WTC11 (cell line): ENCODE measurements around the gene TMEM86A. TPM values are rescaled to one million over a fixed set of nuclear protein-coding genes. Genes with fewer than 3 reads are reported as not detected.

ENCODE experiments used
- ATAC-seq: fragments of 200-7000 bp; cut with Tn5 transposase; 2 replicates; pipeline ENCODE4 v1.10.0; 2021; ENCODE audit warnings: mild to moderate bottlenecking, moderate library complexity
- CTCF ChIA-PET: fragments of 300-600 bp; sonication (Branson Sonifier 250); formaldehyde crosslinking; loops from one replicate; lab custom pipeline; 2021; ENCODE audit warnings: antibody characterized with exemption; lab: Charles Lee
- POLR2A ChIA-PET: fragments of 350-600 bp; sonication (Branson Sonifier 250); formaldehyde crosslinking; loops from one replicate; lab custom pipeline; 2021; ENCODE audit warnings: antibody characterized with exemption; lab: Charles Lee
- DNase-seq: peaks from one replicate; pipeline ENCODE4 v3.0.0; 2021; ENCODE audit warnings: low spot score
- H3K27ac Mint-ChIP-seq: 2 replicates; pipeline ENCODE4 v1.8.0; 2021; ENCODE audit warnings: mixed read lengths
- H3K27me3 Mint-ChIP-seq: 2 replicates; pipeline ENCODE4 v1.8.0; 2021; ENCODE audit warnings: low read depth, mild to moderate bottlenecking, moderate library complexity, mixed read lengths
- H3K36me3 Mint-ChIP-seq: 2 replicates; pipeline ENCODE4 v1.8.0; 2021; ENCODE audit warnings: mixed read lengths
- H3K4me1 Mint-ChIP-seq: 2 replicates; pipeline ENCODE4 v1.8.0; 2022; ENCODE audit warnings: mixed read lengths
- H3K4me3 Mint-ChIP-seq: 2 replicates; pipeline ENCODE4 v1.8.0; 2021; ENCODE audit warnings: mild to moderate bottlenecking, moderate library complexity, mixed read lengths
- H3K9me3 Mint-ChIP-seq: 2 replicates; pipeline ENCODE4 v1.8.0; 2021; ENCODE audit warnings: mixed read lengths
- AFF4 ChIP-seq: sonication (generic); formaldehyde crosslinking; IDR thresholded peaks from 2 replicates; pipeline ENCODE4 v1.8.1; 2023; ENCODE audit warnings: mild to moderate bottlenecking, missing genetic modification reagents, borderline replicate concordance
- ARID4B ChIP-seq: sonication (generic); formaldehyde crosslinking; IDR thresholded peaks from 2 replicates; pipeline ENCODE4 v1.8.0; 2023; ENCODE audit warnings: missing genetic modification reagents, mild to moderate bottlenecking, borderline replicate concordance
- ATF1 ChIP-seq: sonication (generic); formaldehyde crosslinking; IDR thresholded peaks from 2 replicates; pipeline ENCODE4 v1.8.1; 2023; ENCODE audit warnings: mild to moderate bottlenecking, moderate library complexity, missing genetic modification reagents
- ATF2 ChIP-seq: sonication (generic); formaldehyde crosslinking; IDR thresholded peaks from 2 replicates; pipeline ENCODE4 v1.8.1; 2022; ENCODE audit warnings: low read depth, missing genetic modification reagents, borderline replicate concordance
- CBFB ChIP-seq: sonication (generic); formaldehyde crosslinking; IDR thresholded peaks from 2 replicates; pipeline ENCODE4 v1.8.1; 2022; ENCODE audit warnings: mild to moderate bottlenecking, low read depth, missing genetic modification reagents
- JAZF1 ChIP-seq: fragments of 250-450 bp; sonication (Bioruptor Pico); IDR thresholded peaks from 2 replicates; pipeline ENCODE4 v1.9.0; 2021; ENCODE audit warnings: moderate library complexity, mild to moderate bottlenecking, inconsistent platforms
- MLX ChIP-seq: sonication (generic); formaldehyde crosslinking; IDR thresholded peaks from 2 replicates; pipeline ENCODE4 v1.8.1; 2023; ENCODE audit warnings: mild to moderate bottlenecking, missing genetic modification reagents, moderate library complexity
- NR2C2 ChIP-seq: sonication (generic); formaldehyde crosslinking; IDR thresholded peaks from 2 replicates; pipeline ENCODE4 v1.8.0; 2022; ENCODE audit warnings: mild to moderate bottlenecking, missing genetic modification reagents
- NR3C1 ChIP-seq: sonication (generic); formaldehyde crosslinking; conservative IDR thresholded peaks from 2 replicates; pipeline ENCODE4 v1.8.1; 2023; ENCODE audit warnings: low read depth, mild to moderate bottlenecking, missing genetic modification reagents
- OVOL2 ChIP-seq: fragments of 250-450 bp; sonication (Bioruptor Pico); IDR thresholded peaks from 2 replicates; pipeline ENCODE4 v1.9.0; 2021; ENCODE audit warnings: mild to moderate bottlenecking, borderline replicate concordance
- PREB ChIP-seq: sonication (generic); formaldehyde crosslinking; IDR thresholded peaks from 2 replicates; pipeline ENCODE4 v1.8.1; 2022; ENCODE audit warnings: mild to moderate bottlenecking, missing genetic modification reagents, moderate library complexity, borderline replicate concordance
- SMAD4 ChIP-seq: sonication (generic); formaldehyde crosslinking; IDR thresholded peaks from 2 replicates; pipeline ENCODE4 v1.8.0; 2022; ENCODE audit warnings: mild to moderate bottlenecking, missing genetic modification reagents
- STAT6 ChIP-seq: sonication (generic); formaldehyde crosslinking; conservative IDR thresholded peaks from 2 replicates; pipeline ENCODE4 v1.8.1; 2023; ENCODE audit warnings: mild to moderate bottlenecking, low read depth, missing genetic modification reagents, moderate library complexity
- TCF7 ChIP-seq: sonication (generic); formaldehyde crosslinking; IDR thresholded peaks from 2 replicates; pipeline ENCODE4 v1.8.0; 2022; ENCODE audit warnings: mild to moderate bottlenecking, low read depth, missing genetic modification reagents, moderate library complexity
- ZNF219 ChIP-seq: sonication (generic); formaldehyde crosslinking; IDR thresholded peaks from 2 replicates; pipeline ENCODE4 v1.8.0; 2023; ENCODE audit warnings: missing genetic modification reagents, mild to moderate bottlenecking, borderline replicate concordance
- ZNF416 ChIP-seq: fragments of 250-450 bp; sonication (Bioruptor Pico); IDR thresholded peaks from 2 replicates; pipeline ENCODE4 v1.9.0; 2021; ENCODE audit warnings: mild to moderate bottlenecking, inconsistent platforms
- ZNF423 ChIP-seq: fragments of 250-450 bp; sonication (Bioruptor Pico); IDR thresholded peaks from 2 replicates; pipeline ENCODE4 v2.1.2; 2022; ENCODE audit warnings: mild to moderate bottlenecking, moderate library complexity
- ZNF512 ChIP-seq: sonication (generic); formaldehyde crosslinking; IDR thresholded peaks from 2 replicates; pipeline ENCODE4 v1.8.1; 2022; ENCODE audit warnings: missing genetic modification reagents, borderline replicate concordance
- ZNF671 ChIP-seq: fragments of 250-450 bp; sonication (Bioruptor Pico); IDR thresholded peaks from 2 replicates; pipeline ENCODE4 v1.8.0; 2021; ENCODE audit warnings: mild to moderate bottlenecking
- total RNA-seq: library from RNA; stranded (reverse); gene quantifications from 3 replicates; pipeline ENCODE4 v1.2.3, GENCODE V29; 2021

Gene TMEM86A
- total RNA-seq, 1 experiment from 2014 or later: 1.7 TPM

- ChIA-PET CTCF (interaction anchor here (1.1 to 3.5 kb wide), 3 partner anchors 10 to 20 kb away, joined by 3 to 16 read pairs (median 3); no protein-coding TSS in a partner anchor), POLR2A (no interaction called here)
- Mint-ChIP-seq H3K27me3 (no peaks in the 10 kb centered on the region), H3K27ac (no peak overlapping the region), H3K4me1 (no peaks in the 10 kb centered on the region), H3K9me3 (no peaks in the 10 kb centered on the region), H3K4me3 (no peak overlapping the region), H3K36me3 (no peaks in the 10 kb centered on the region)
- DNase-seq (no peak), ATAC-seq (no peak)
- no peak for TF ChIP-seq ARID4B
- no peak for TF ChIP-seq ZNF671 (CRISPR knock-in tag)
- TF ChIP-seq NR2C2 (CRISPR knock-in tag): no peak
- no peak for TF ChIP-seq MLX (CRISPR knock-in tag)
- no peak for TF ChIP-seq ZNF423 (CRISPR knock-in tag)
- no peak for TF ChIP-seq ZNF512 (CRISPR knock-in tag)
- no peak for TF ChIP-seq STAT6 (CRISPR knock-in tag)
- TF ChIP-seq NR3C1: no peak
- no peak for TF ChIP-seq ATF1
- no peak for TF ChIP-seq SMAD4
- TF ChIP-seq ATF2 (CRISPR knock-in tag): no peak
These were observed 43.2 kb downstream of the TMEM86A start for GRCh38 chr11:18741783-18742182.

- no peak overlapping the region for H3K4me3 Mint-ChIP-seq
- TF ChIP-seq TCF7 (no peak), NR3C1 (no peak), JAZF1 (CRISPR knock-in tag) (no peak), AFF4 (CRISPR knock-in tag) (no peak), ZNF423 (CRISPR knock-in tag) (no peak), OVOL2 (CRISPR knock-in tag) (no peak), CBFB (CRISPR knock-in tag) (no peak), PREB (CRISPR knock-in tag) (no peak), ZNF416 (CRISPR knock-in tag) (no peak), ZNF219 (CRISPR knock-in tag) (no peak)
- no peak for DNase-seq
- ATAC-seq: no peak
- CTCF ChIA-PET: interaction anchor here (1.0 to 3.1 kb wide), 3 partner anchors 12 to 22 kb away, joined by 4 to 16 read pairs (median 6); no protein-coding TSS in a partner anchor
- H3K4me1 Mint-ChIP-seq: peaks cover 4% of the 10 kb centered on the region; the same call in 1 of the 2 replicates
- H3K36me3 Mint-ChIP-seq: no peaks in the 10 kb centered on the region
- POLR2A ChIA-PET: interaction anchor here (0.6 kb wide), 1 partner anchor 373 kb away, joined by 4 read pairs; no protein-coding TSS in a partner anchor
- H3K27me3 Mint-ChIP-seq: no peaks in the 10 kb centered on the region
- no peaks in the 10 kb centered on the region for H3K9me3 Mint-ChIP-seq
- H3K27ac Mint-ChIP-seq: no peak overlapping the region
These were observed 44.8 kb downstream of the TMEM86A start for GRCh38 chr11:18743365-18743764.
